Body of pancreas (tissue), 4 donors: ENCODE measurements around the gene SLC12A6. TPM values are rescaled to one million over a fixed set of nuclear protein-coding genes. Genes with fewer than 3 reads are reported as not detected.

Experiments used
- ATAC-seq: fragments of 150-250 bp; one replicate; pipeline ENCODE4 v1.9.1; 2016
- DNase-seq, 4 donors: peaks; one replicate each; pipeline ENCODE4 v3.0.0-alpha.2; 2019
- H3K27ac ChIP-seq, 4 donors: fragments of 200-600 bp; sonication (generic); 1 replicate in 3 of 4; 2 replicates in 1 of 4; pipeline versions ENCODE4 v1.5.1 to v1.6.1; 2016 to 2019; ENCODE audit warnings: mild to moderate bottlenecking in 1 of 4, mixed read lengths in 1 of 4, moderate library complexity in 1 of 4
- H3K27me3 ChIP-seq, 2 donors: fragments of 200-600 bp; sonication (generic); one replicate each; pipeline ENCODE4 v1.6.0; 2016; ENCODE audit warnings: mild to moderate bottlenecking in 1 of 2
- H3K36me3 ChIP-seq, 2 donors: fragments of 200-600 bp; sonication (generic); replicated peaks in 1 of 2; 2 replicates each; pipeline ENCODE4 v1.5.1; 2016; ENCODE audit warnings: low read depth in 2 of 2; ENCODE audit not compliant: insufficient read depth in 1 of 2
- H3K4me1 ChIP-seq: fragments of 200-600 bp; sonication (generic); one replicate; pipeline ENCODE4 v1.6.0; 2016
- H3K4me3 ChIP-seq, 2 donors: fragments of 200-600 bp; sonication (generic); 1 replicate in 1 of 2; 2 replicates in 1 of 2; pipeline ENCODE4 v1.5.1; 2016 to 2019
- H3K9me3 ChIP-seq, 3 donors: fragments of 200-600 bp; sonication (generic); 1 replicate in 2 of 3; 2 replicates in 1 of 3; pipeline ENCODE4 v1.5.1; 2016
- CTCF ChIP-seq, 7 experiments: fragments of 450-650 bp in 4 of 7; fragments of 200-600 bp in 3 of 7; sonication (generic) in 3 of 7; IDR thresholded peaks; one replicate each; pipeline ENCODE4 v1.5.1; 2016 to 2019; ENCODE audit warnings: antibody characterized with exemption in 7 of 7
- POLR2A ChIP-seq, 3 donors: fragments of 450-650 bp; IDR thresholded peaks; one replicate each; pipeline ENCODE4 v1.6.1; 2016; ENCODE audit warnings: antibody characterized with exemption in 3 of 3, mild to moderate bottlenecking in 2 of 3
- WGBS, 2 donors: methylation state at CpG; one replicate each; pipeline ENCODE4 v1.1.5; 2017; 5-methylcytosine and 5-hydroxymethylcytosine counted together
- intact Hi-C: fragments of 100-400 bp; cut with DNase I; formaldehyde crosslinking; loops from one replicate; pipeline ENCODE4 v1.15.1; 2023
- total RNA-seq, 2 donors: library from RNA; depleted of rRNA; stranded (reverse); fragments of >200 nt; gene quantifications; one replicate each; pipeline ENCODE4 v1.1.0, GENCODE V29; 2016

Gene SLC12A6
- total RNA-seq, 2 donors from 2014 or later = 15.0 to 16.2 TPM

- no peaks in the 10 kb centered on the region for H3K36me3 ChIP-seq
- H3K27ac ChIP-seq = no peak overlapping the region
- ATAC-seq (no peak), DNase-seq (no peak)
- WGBS, 2 donors = 77 to 88% methylated on average over 2 of the region's 2 CpGs
- TF ChIP-seq POLR2A (IDR thresholded peaks at IDR 0.05) = no peak
- TF ChIP-seq CTCF (IDR thresholded peaks at IDR 0.05) = no peak
- no peak overlapping the region for H3K4me3 ChIP-seq
- H3K4me1 ChIP-seq = peaks cover 4% of the 10 kb centered on the region
- H3K9me3 ChIP-seq = no peaks in the 10 kb centered on the region
- no peaks in the 10 kb centered on the region for H3K27me3 ChIP-seq
- intact Hi-C loops = loop anchor here (10.0 kb wide), 1 partner anchor 107 kb away; the partner anchor contains the start of gene EMC4
Measured at GRCh38 chr15:34331809-34332208, 5.8 kb downstream of the SLC12A6 start.

GRCh38 chr15:34330279-34330678 is 7.3 kb downstream of the SLC12A6 start:
- Histone ChIP-seq H3K27me3 (no peaks in the 10 kb centered on the region), H3K4me3 (no peak overlapping the region), H3K9me3 (no peaks in the 10 kb centered on the region), H3K4me1 (no peaks in the 10 kb centered on the region), H3K27ac (no peak overlapping the region), H3K36me3 (no peaks in the 10 kb centered on the region)
- ATAC-seq = no peak
- intact Hi-C loops = loop anchor here (10.0 kb wide), 1 partner anchor 105 kb away; the partner anchor contains the start of gene EMC4
- WGBS, 2 donors = 86 to 91% methylated on average over 5 of the region's 5 CpGs
- TF ChIP-seq CTCF (IDR thresholded peaks at IDR 0.05) = no peak
- no peak for TF ChIP-seq POLR2A (IDR thresholded peaks at IDR 0.05)
- DNase-seq = no peak

GRCh38 chr15:34329006-34329405 is 8.6 kb downstream of the SLC12A6 start:
- Histone ChIP-seq H3K27ac (no peak overlapping the region), H3K27me3 (no peaks in the 10 kb centered on the region), H3K36me3 (no peaks in the 10 kb centered on the region), H3K9me3 (no peaks in the 10 kb centered on the region), H3K4me1 (no peaks in the 10 kb centered on the region), H3K4me3 (no peak overlapping the region)
- intact Hi-C loops = no loop called here
- ATAC-seq (no peak), DNase-seq (no peak)
- WGBS, 2 donors = 65% methylated on average over 2 of the region's 2 CpGs
- TF ChIP-seq CTCF (IDR thresholded peaks at IDR 0.05) (no peak), POLR2A (IDR thresholded peaks at IDR 0.05) (no peak)

GRCh38 chr15:34327906-34328305 is 9.7 kb downstream of the SLC12A6 start:
- no peak overlapping the region for H3K4me3 ChIP-seq
- WGBS, 2 donors = 72 to 81% methylated on average over 4 of the region's 4 CpGs
- intact Hi-C loops = no loop called here
- ATAC-seq (no peak), DNase-seq (no peak)
- TF ChIP-seq POLR2A (IDR thresholded peaks at IDR 0.05) (no peak), CTCF (IDR thresholded peaks at IDR 0.05) (no peak)
- H3K27me3 ChIP-seq = no peaks in the 10 kb centered on the region
- H3K4me1 ChIP-seq = no peaks in the 10 kb centered on the region
- H3K9me3 ChIP-seq = no peaks in the 10 kb centered on the region
- H3K27ac ChIP-seq = no peak overlapping the region
- no peaks in the 10 kb centered on the region for H3K36me3 ChIP-seq

GRCh38 chr15:34325368-34325767 is 12.2 kb downstream of the SLC12A6 start:
- no peaks in the 10 kb centered on the region for H3K36me3 ChIP-seq
- intact Hi-C loops = no loop called here
- no peak overlapping the region for H3K4me3 ChIP-seq
- H3K27ac ChIP-seq = no peak overlapping the region
- DNase-seq = no peak
- no peaks in the 10 kb centered on the region for H3K27me3 ChIP-seq
- ATAC-seq = no peak
- H3K4me1 ChIP-seq = no peaks in the 10 kb centered on the region
- TF ChIP-seq CTCF (IDR thresholded peaks at IDR 0.05) (no peak), POLR2A (IDR thresholded peaks at IDR 0.05) (no peak)
- H3K9me3 ChIP-seq = no peaks in the 10 kb centered on the region
